PC-9 (cell line): ENCODE measurements around the gene MOB3B.

Source experiments
- CTCF ChIP-seq: fragments of 200-600 bp; sonication (generic); conservative IDR thresholded peaks from 2 replicates; pipeline ENCODE4 v1.6.1; 2017; ENCODE audit warnings: mixed run types, antibody characterized with exemption, mild to moderate bottlenecking, moderate library complexity
- EZH2 ChIP-seq: fragments of 200-600 bp; sonication (generic); IDR thresholded peaks from 2 replicates; pipeline ENCODE4 v1.8.0; 2017; ENCODE audit warnings: antibody characterized with exemption, low read depth

GRCh38 chr9:27437652-27438373 lies 91.8 kb downstream of the MOB3B start:
- no peak for TF ChIP-seq CTCF
- TF ChIP-seq EZH2: no peak
